WTC11 (cell line): ENCODE measurements around the gene SNTB2. TPM values are rescaled to one million over a fixed set of nuclear protein-coding genes. Genes with fewer than 3 reads are reported as not detected.

Experiments
- AFF4 ChIP-seq: sonication (generic); formaldehyde crosslinking; IDR thresholded peaks from 2 replicates; pipeline ENCODE4 v1.8.1; 2023; ENCODE audit warnings: mild to moderate bottlenecking, missing genetic modification reagents, borderline replicate concordance
- ARID4B ChIP-seq: sonication (generic); formaldehyde crosslinking; IDR thresholded peaks from 2 replicates; pipeline ENCODE4 v1.8.0; 2023; ENCODE audit warnings: missing genetic modification reagents, mild to moderate bottlenecking, borderline replicate concordance
- ATF1 ChIP-seq: sonication (generic); formaldehyde crosslinking; IDR thresholded peaks from 2 replicates; pipeline ENCODE4 v1.8.1; 2023; ENCODE audit warnings: mild to moderate bottlenecking, moderate library complexity, missing genetic modification reagents
- CREM ChIP-seq: sonication (generic); formaldehyde crosslinking; IDR thresholded peaks from 2 replicates; pipeline ENCODE4 v1.8.1; 2022; ENCODE audit warnings: mild to moderate bottlenecking, missing genetic modification reagents, moderate library complexity
- E2F5 ChIP-seq: sonication (generic); formaldehyde crosslinking; IDR thresholded peaks from 2 replicates; pipeline ENCODE4 v1.8.1; 2022; ENCODE audit warnings: mild to moderate bottlenecking, moderate library complexity, missing genetic modification reagents
- FOXK1 ChIP-seq: sonication (generic); formaldehyde crosslinking; IDR thresholded peaks from 2 replicates; pipeline ENCODE4 v1.8.0; 2022; ENCODE audit warnings: mild to moderate bottlenecking, moderate library complexity, missing genetic modification reagents
- FOXP4 ChIP-seq: sonication (generic); formaldehyde crosslinking; IDR thresholded peaks from 2 replicates; pipeline ENCODE4 v1.8.0; 2022; ENCODE audit warnings: mild to moderate bottlenecking, missing genetic modification reagents
- IRF2 ChIP-seq: sonication (generic); formaldehyde crosslinking; IDR thresholded peaks from 2 replicates; pipeline ENCODE4 v1.8.0; 2022; ENCODE audit warnings: low read depth, missing genetic modification reagents, borderline replicate concordance
- MAX ChIP-seq: sonication (generic); formaldehyde crosslinking; IDR thresholded peaks from 2 replicates; pipeline ENCODE4 v1.8.0; 2022; ENCODE audit warnings: mild to moderate bottlenecking, missing genetic modification reagents
- OVOL2 ChIP-seq: fragments of 250-450 bp; sonication (Bioruptor Pico); IDR thresholded peaks from 2 replicates; pipeline ENCODE4 v1.9.0; 2021; ENCODE audit warnings: mild to moderate bottlenecking, borderline replicate concordance
- SP1 ChIP-seq: sonication (generic); formaldehyde crosslinking; conservative IDR thresholded peaks from 2 replicates; pipeline ENCODE4 v1.8.1; 2022; ENCODE audit warnings: missing genetic modification reagents
- TP53 ChIP-seq: sonication (generic); formaldehyde crosslinking; IDR thresholded peaks from 2 replicates; pipeline ENCODE4 v1.8.1; 2023; ENCODE audit warnings: mild to moderate bottlenecking, missing genetic modification reagents
- ZMAT4 ChIP-seq: fragments of 250-450 bp; sonication (Bioruptor Pico); IDR thresholded peaks from 2 replicates; pipeline ENCODE4 v1.9.0; 2021; ENCODE audit warnings: mild to moderate bottlenecking
- ZNF263 ChIP-seq: sonication (generic); formaldehyde crosslinking; IDR thresholded peaks from 2 replicates; pipeline ENCODE4 v1.8.1; 2022; ENCODE audit warnings: low read depth, mild to moderate bottlenecking, moderate library complexity, missing genetic modification reagents
- ZNF512 ChIP-seq: sonication (generic); formaldehyde crosslinking; IDR thresholded peaks from 2 replicates; pipeline ENCODE4 v1.8.1; 2022; ENCODE audit warnings: missing genetic modification reagents, borderline replicate concordance
- total RNA-seq: library from RNA; stranded (reverse); gene quantifications from 3 replicates; pipeline ENCODE4 v1.2.3, GENCODE V29; 2021

The SNTB2 gene
- total RNA-seq, 1 experiment from 2014 or later, result 23.7 TPM

- TF ChIP-seq AFF4 (CRISPR knock-in tag) (0 out of 2 replicates have a peak, but pooled peaks have one; percentile 67), FOXP4 (CRISPR knock-in tag) (no peak; the same call in 1 of the 2 replicates), ZNF263 (CRISPR knock-in tag) (no peak), ARID4B (CRISPR knock-in tag) (peak; percentile 62; the same call in 1 of the 2 replicates), ZNF512 (CRISPR knock-in tag) (no peak), OVOL2 (no peak), SP1 (CRISPR knock-in tag) (peak; percentile 53; the same call in 1 of the 2 replicates), ZMAT4 (CRISPR knock-in tag) (no peak), E2F5 (CRISPR knock-in tag) (0 out of 2 replicates have a peak, but pooled peaks have one; percentile 70), TP53 (CRISPR knock-in tag) (peak; percentile 83), MAX (peak; percentile 93), IRF2 (CRISPR knock-in tag) (no peak), ATF1 (CRISPR knock-in tag) (no peak; the same call in 1 of the 2 replicates), CREM (CRISPR knock-in tag) (peak; percentile 93), FOXK1 (CRISPR knock-in tag) (peak; percentile 90)
Measured at GRCh38 chr16:69339289-69340094, 152.5 kb downstream of the SNTB2 start, which contains the start of the genes COG8 and NIP7 (continued).
